A549 treated with CORT108297 at 1 μM for 4 hours (cell line): ENCODE measurements around the gene SCD. TPM values are rescaled to one million over a fixed set of nuclear protein-coding genes. Genes with fewer than 3 reads are reported as not detected.

Experiments
- total RNA-seq: library from RNA; stranded (reverse); fragments of 200-300 nt; extraction: Qiagen RNA extraction; gene quantifications from 5 replicates; pipeline ENCODE4 v1.2.3, GENCODE V29; 2022

Gene SCD
- 136 to 190 TPM (median 165 TPM) in 5 replicates for total RNA-seq

DNA sequence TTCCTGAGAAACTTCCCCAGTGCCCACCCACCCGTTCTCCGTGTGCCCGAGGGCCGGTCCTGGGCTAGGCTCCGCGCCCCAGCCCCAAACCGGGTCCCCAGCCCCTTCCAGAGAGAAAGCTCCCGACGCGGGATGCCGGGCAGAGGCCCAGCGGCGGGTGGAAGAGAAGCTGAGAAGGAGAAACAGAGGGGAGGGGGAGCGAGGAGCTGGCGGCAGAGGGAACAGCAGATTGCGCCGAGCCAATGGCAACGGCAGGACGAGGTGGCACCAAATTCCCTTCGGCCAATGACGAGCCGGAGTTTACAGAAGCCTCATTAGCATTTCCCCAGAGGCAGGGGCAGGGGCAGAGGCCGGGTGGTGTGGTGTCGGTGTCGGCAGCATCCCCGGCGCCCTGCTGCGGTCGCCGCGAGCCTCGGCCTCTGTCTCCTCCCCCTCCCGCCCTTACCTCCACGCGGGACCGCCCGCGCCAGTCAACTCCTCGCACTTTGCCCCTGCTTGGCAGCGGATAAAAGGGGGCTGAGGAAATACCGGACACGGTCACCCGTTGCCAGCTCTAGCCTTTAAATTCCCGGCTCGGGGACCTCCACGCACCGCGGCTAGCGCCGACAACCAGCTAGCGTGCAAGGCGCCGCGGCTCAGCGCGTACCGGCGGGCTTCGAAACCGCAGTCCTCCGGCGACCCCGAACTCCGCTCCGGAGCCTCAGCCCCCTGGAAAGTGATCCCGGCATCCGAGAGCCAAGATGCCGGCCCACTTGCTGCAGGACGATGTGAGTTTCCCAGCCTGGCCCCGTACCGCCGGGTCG, at the start of gene SCD:
Gene SCD, plus strand, starts transcription at position 469 of the 803 bp plus-strand sequence. Its CDS starts 272 bp downstream, at position 741.

DNA sequence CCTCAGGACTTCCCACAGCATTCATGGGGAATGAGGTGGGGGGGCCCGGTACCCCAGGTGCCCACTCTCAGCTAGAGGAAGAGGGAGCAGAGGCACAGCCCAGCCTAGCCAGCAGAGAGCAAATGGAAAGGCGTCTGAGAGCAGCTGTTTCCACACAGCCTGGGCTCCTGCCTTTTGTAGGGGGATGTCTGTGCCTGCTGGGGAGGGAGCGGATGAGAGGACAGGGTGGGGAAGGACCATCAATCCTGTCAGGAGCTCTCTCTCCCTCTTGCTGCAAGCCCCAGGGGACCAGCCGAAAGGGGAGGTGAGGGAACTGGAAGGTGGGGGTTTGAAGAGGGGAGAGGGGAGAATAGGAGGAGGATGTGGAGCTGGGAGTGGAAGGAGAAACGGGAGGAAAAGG, 17.0 kb upstream of the SCD start, which contains the start of gene PKD2L1:
Gene PKD2L1, minus strand, starts transcription at position 150 of the 400 bp plus-strand sequence. Its CDS starts 125 bp downstream, at position 25.

Other genes with a start within 250 kb of the SCD start
- gene ERLIN1, start 161.2 kb upstream of the SCD start, total RNA-seq = 42.6 to 68.6 TPM (median 53.8 TPM) in 5 replicates
- gene CHUK, start 117.6 kb upstream of the SCD start, total RNA-seq = 18.2 to 28.0 TPM (median 22.0 TPM) in 5 replicates
- gene CWF19L1, start 79.6 kb upstream of the SCD start, total RNA-seq = 19.4 to 26.9 TPM (median 21.3 TPM) in 5 replicates
- gene BLOC1S2, start 60.6 kb upstream of the SCD start, total RNA-seq = 95.2 to 120 TPM (median 98.5 TPM) in 5 replicates
- gene PKD2L1, start 17.0 kb upstream of the SCD start, total RNA-seq = 0.03 to 0.07 TPM (median 0.05 TPM) in 3 of 5 replicates, not detected in the others
- gene WNT8B, start 115.8 kb downstream of the SCD start, total RNA-seq = 0.03 to 0.07 TPM (median 0.04 TPM) in 3 of 5 replicates, not detected in the others
- 1.6 to 3.0 TPM (median 2.3 TPM) in 5 replicates for gene SEC31B, start 172.6 kb downstream of the SCD start, total RNA-seq
- gene NDUFB8, start 182.6 kb downstream of the SCD start, total RNA-seq = 275 to 300 TPM (median 284 TPM) in 5 replicates
- gene HIF1AN, start 188.7 kb downstream of the SCD start, total RNA-seq = 12.7 to 19.7 TPM (median 17.0 TPM) in 5 replicates